ENCODE results near the gene ARL4C. TPM values are rescaled to one million over a fixed set of nuclear protein-coding genes. Genes with fewer than 3 reads are reported as not detected.
A peak's percentile ranks its signal among the peaks of the same experiment; 100 is the strongest.

The ARL4C gene
- total and polyA plus RNA-seq, 2 of the 8 experiments (the other 6 are each of a cell fraction or from before 2014, with no cell fraction given), result 7.0 to 16.9 TPM

- H3K9me3 ChIP-seq (ENCODE audit: insufficient read depth in 2 of 2, low read depth in 1 of 2, low read length in 1 of 2), result no peaks in the 10 kb centered on the region
- no peaks in the 10 kb centered on the region for H3K79me2 ChIP-seq (ENCODE audit: control insufficient read depth in 1 of 2, insufficient read depth in 2 of 2, low read length in 2 of 2)
- no peak overlapping the region for H3K4me2 ChIP-seq (ENCODE audit: insufficient read depth in 1 of 2, low read depth in 2 of 2, low read length in 2 of 2)
- H2BK12ac ChIP-seq (ENCODE audit: low read depth, low read length), result no peak overlapping the region
- H3K14ac ChIP-seq (ENCODE audit: insufficient read length), result no peak overlapping the region
- H3K9ac ChIP-seq (replicated peaks in 1 of 4; ENCODE audit: extremely low read depth in 1 of 4, low read depth in 3 of 4, low read length in 3 of 4), result no peak overlapping the region
- WGBS, 2 experiments (ENCODE audit: extremely low coverage in 1 of 2, insufficient coverage in 1 of 2, insufficient read length in 1 of 2, insufficient replicate concordance in 2 of 2, low coverage in 1 of 2, low lambda C conversion rate in 2 of 2, missing lambda C conversion rate in 1 of 2), result 87% methylated on average over 9 of the region's 9 CpGs; no CpG with 5 or more reads in 1 of the 2 experiments
- no peak overlapping the region for H4K91ac ChIP-seq (replicated peaks; ENCODE audit: insufficient read length, low read length)
- POLR2A ChIA-PET (ENCODE audit: partially characterized antibody), result no interaction called here
- FAIRE-seq (no peak), DNase-seq (ENCODE audit: low read depth in 1 of 2, low spot score in 2 of 2) (no peak)
- H4K8ac ChIP-seq (ENCODE audit: extremely low read depth, insufficient read depth, low read length), result no peak overlapping the region
- H3K4me3 ChIP-seq (ENCODE audit: extremely low read depth in 1 of 4, insufficient read depth in 2 of 4, low read depth in 3 of 4, low read length in 4 of 4), result no peak overlapping the region
- no peaks in the 10 kb centered on the region; a peak in 1 of 7 replicates for H3K4me1 ChIP-seq (replicated peaks in 1 of 4; ENCODE audit: control insufficient read depth in 3 of 4, insufficient read depth in 4 of 4, low read length in 3 of 4)
- H2BK20ac ChIP-seq (ENCODE audit: low read length), result no peak overlapping the region
- no peak overlapping the region for H2AFZ ChIP-seq (ENCODE audit: low read length)
- no peaks in the 10 kb centered on the region for H3K27me3 ChIP-seq (replicated peaks in 1 of 4; ENCODE audit: control insufficient read depth in 3 of 4, extremely low read depth in 1 of 4, insufficient read depth in 3 of 4, low read length in 3 of 4)
- H3K4ac ChIP-seq (replicated peaks; ENCODE audit: insufficient read length, low read depth, low read length), result no peak overlapping the region
- no peak overlapping the region for H2BK15ac ChIP-seq (ENCODE audit: low read length)
- no peak overlapping the region for H4K5ac ChIP-seq (ENCODE audit: insufficient read length, low read depth, low read length)
- no peak overlapping the region for H3K23ac ChIP-seq (ENCODE audit: insufficient read length)
- no peak overlapping the region for H3K18ac ChIP-seq (ENCODE audit: extremely low read depth, low read length)
- CTCF ChIA-PET (ENCODE audit: partially characterized antibody), result interaction anchor here (0.6 to 1.6 kb wide), 8 partner anchors 14 to 146 kb away, joined by 3 to 4 read pairs (median 3); no protein-coding TSS in a partner anchor
- no peaks in the 10 kb centered on the region for H3K79me1 ChIP-seq (ENCODE audit: low read depth, low read length)
- no peaks in the 10 kb centered on the region for H3K23me2 ChIP-seq (ENCODE audit: low read depth, low read length)
- H3K56ac ChIP-seq (replicated peaks; ENCODE audit: insufficient read length, low read depth, low read length), result no peak overlapping the region
- H2BK5ac ChIP-seq (ENCODE audit: low read depth, low read length), result no peak overlapping the region
- H2AK5ac ChIP-seq (ENCODE audit: low read depth, low read length), result no peak overlapping the region
- no peak overlapping the region for H2BK120ac ChIP-seq (replicated peaks; ENCODE audit: low read depth, low read length)
- no peaks in the 10 kb centered on the region for H3K36me3 ChIP-seq (ENCODE audit: control insufficient read depth in 2 of 4, insufficient read depth in 4 of 4, low read length in 3 of 4)
- no peak overlapping the region for H3K27ac ChIP-seq (ENCODE audit: low read depth, low read length)
- H4K20me1 ChIP-seq (replicated peaks in 1 of 2; ENCODE audit: control insufficient read depth in 1 of 2, insufficient read depth in 2 of 2, low read length in 2 of 2), result no peaks in the 10 kb centered on the region
- peak in 2 of 3 experiments; percentile 30 to 40; a peak in 2 of 4 replicates for TF ChIP-seq CTCF (IDR thresholded peaks at IDR 0.05; ENCODE audit: control extremely low read depth in 1 of 3, insufficient read depth in 1 of 3, low read depth in 1 of 3, low read length in 3 of 3)
- no peak for TF ChIP-seq CEBPB (IDR thresholded peaks at IDR 0.05; ENCODE audit: low read depth, low read length)
- no peak for TF ChIP-seq SP1 (IDR thresholded peaks at IDR 0.05; ENCODE audit: low read depth, low read length)
- TF ChIP-seq EP300 (IDR thresholded peaks at IDR 0.05; ENCODE audit: borderline replicate concordance in 1 of 2, low read depth in 2 of 2, low read length in 2 of 2), result no peak
- no peak for TF ChIP-seq TBP (IDR thresholded peaks at IDR 0.05; ENCODE audit: low read depth, low read length)
- no peak for TF ChIP-seq TEAD4 (IDR thresholded peaks at IDR 0.05; ENCODE audit: low read depth, low read length)
- TF ChIP-seq TAF1 (IDR thresholded peaks at IDR 0.05; ENCODE audit: low read depth, low read length), result no peak
- TF ChIP-seq HDAC2 (IDR thresholded peaks at IDR 0.05; ENCODE audit: borderline replicate concordance in 1 of 2, low read depth in 2 of 2, low read length in 2 of 2), result no peak
- TF ChIP-seq SRF (IDR thresholded peaks at IDR 0.05; ENCODE audit: low read depth, low read length), result no peak
- no peak for TF ChIP-seq ASH2L (IDR thresholded peaks at IDR 0.05; ENCODE audit: low read length)
Measured at GRCh38 chr2:234483568-234484251, 13.2 kb downstream of the ARL4C start.
